ENCODE results near the gene MAN1A1. TPM values are rescaled to one million over a fixed set of nuclear protein-coding genes. Genes with fewer than 3 reads are reported as not detected.

Gene MAN1A1
- total and polyA plus RNA-seq, 2 experiments from 2014 or later: 117 to 245 TPM

- H3K79me2 ChIP-seq: peaks cover 33% of the 10 kb centered on the region
- H2AFZ ChIP-seq: no peak overlapping the region
- peaks cover 10% of the 10 kb centered on the region for H3K4me1 ChIP-seq (ENCODE audit: insufficient read depth)
- no peak for TF ChIP-seq CTCF (IDR thresholded peaks at IDR 0.05; ENCODE audit: poor library complexity)
- no peak for TF ChIP-seq EZH2 (IDR thresholded peaks at IDR 0.05; ENCODE audit: borderline replicate concordance)
- no peak for TF ChIP-seq EZH2phosphoT487 (IDR thresholded peaks at IDR 0.05; ENCODE audit: low read depth, severe bottlenecking, unreplicated experiment)
- no peak for DNase-seq (ENCODE audit: low spot score)
- no peaks in the 10 kb centered on the region for H3K27me3 ChIP-seq
- no peaks in the 10 kb centered on the region for H4K20me1 ChIP-seq (ENCODE audit: insufficient read depth, poor library complexity, severe bottlenecking)
- H3K27ac ChIP-seq: no peak overlapping the region
- H3K4me3 ChIP-seq: no peak overlapping the region
- no peaks in the 10 kb centered on the region for H3K9me2 ChIP-seq (replicated peaks; ENCODE audit: insufficient read depth)
- no peaks in the 10 kb centered on the region for H3K9me3 ChIP-seq (ENCODE audit: low read depth)
- no peak overlapping the region for H3K4me2 ChIP-seq
- H3K36me3 ChIP-seq (replicated peaks; ENCODE audit: insufficient read depth, low read depth): no peaks in the 10 kb centered on the region
These were observed 139.0 kb downstream of the MAN1A1 start for GRCh38 chr6:119210596-119210995.

GRCh38 chr6:119209452-119210205 is 139.9 kb downstream of the MAN1A1 start:
- Histone ChIP-seq H3K4me2 (peak overlapping the region; percentile 12), H3K4me3 (no peak overlapping the region), H4K20me1 (ENCODE audit: insufficient read depth, poor library complexity, severe bottlenecking) (no peaks in the 10 kb centered on the region), H3K4me1 (ENCODE audit: insufficient read depth) (peaks cover 5% of the 10 kb centered on the region), H3K27ac (no peak overlapping the region), H3K9me3 (ENCODE audit: low read depth) (no peaks in the 10 kb centered on the region), H3K27me3 (no peaks in the 10 kb centered on the region), H2AFZ (no peak overlapping the region), H3K36me3 (replicated peaks; ENCODE audit: insufficient read depth, low read depth) (no peaks in the 10 kb centered on the region), H3K9me2 (replicated peaks; ENCODE audit: insufficient read depth) (no peaks in the 10 kb centered on the region), H3K79me2 (peaks cover 36% of the 10 kb centered on the region)
- TF ChIP-seq EZH2phosphoT487 (IDR thresholded peaks at IDR 0.05; ENCODE audit: low read depth, severe bottlenecking, unreplicated experiment) (no peak), EZH2 (IDR thresholded peaks at IDR 0.05; ENCODE audit: borderline replicate concordance) (no peak), CTCF (IDR thresholded peaks at IDR 0.05; ENCODE audit: poor library complexity) (no peak)
- WGBS (ENCODE audit: low lambda C conversion rate, missing lambda C conversion rate): 77% methylated on average over 11 of the region's 11 CpGs
- no peak for DNase-seq (ENCODE audit: low spot score)

GRCh38 chr6:119207971-119208725 is 141.4 kb downstream of the MAN1A1 start:
- Histone ChIP-seq H3K36me3 (replicated peaks; ENCODE audit: insufficient read depth, low read depth) (no peaks in the 10 kb centered on the region), H2AFZ (no peak overlapping the region), H3K27ac (no peak overlapping the region), H3K4me3 (no peak overlapping the region), H4K20me1 (ENCODE audit: insufficient read depth, poor library complexity, severe bottlenecking) (no peaks in the 10 kb centered on the region), H3K9me3 (ENCODE audit: low read depth) (no peaks in the 10 kb centered on the region), H3K9me2 (replicated peaks; ENCODE audit: insufficient read depth) (no peaks in the 10 kb centered on the region), H3K4me1 (ENCODE audit: insufficient read depth) (peaks cover 5% of the 10 kb centered on the region), H3K79me2 (peaks cover 28% of the 10 kb centered on the region), H3K4me2 (no peak overlapping the region), H3K27me3 (no peaks in the 10 kb centered on the region)
- DNase-seq (ENCODE audit: low spot score): no peak
- WGBS (ENCODE audit: low lambda C conversion rate, missing lambda C conversion rate): 63% methylated on average over 2 of the region's 2 CpGs
- TF ChIP-seq CTCF (IDR thresholded peaks at IDR 0.05; ENCODE audit: poor library complexity): no peak
- no peak for TF ChIP-seq EZH2 (IDR thresholded peaks at IDR 0.05; ENCODE audit: borderline replicate concordance)
- TF ChIP-seq EZH2phosphoT487 (IDR thresholded peaks at IDR 0.05; ENCODE audit: low read depth, severe bottlenecking, unreplicated experiment): no peak

Data from hepatocyte (in vitro differentiated cells).